Stimulated activated CD4-positive, alpha-beta T cell treated with anti-CD3 and anti-CD28 coated beads, Interleukin-1b, Interleukin-23, amount 100 ng/mL, for 4 hours (primary cell): Measurements from ENCODE around the gene CDK6.

Experiments used
- DNase-seq, 2 donors: peaks; one replicate each; pipeline ENCODE4 v3.0.0-alpha.2; 2020; ENCODE audit warnings: low read depth in 2 of 2

Gene CDK6

DNA sequence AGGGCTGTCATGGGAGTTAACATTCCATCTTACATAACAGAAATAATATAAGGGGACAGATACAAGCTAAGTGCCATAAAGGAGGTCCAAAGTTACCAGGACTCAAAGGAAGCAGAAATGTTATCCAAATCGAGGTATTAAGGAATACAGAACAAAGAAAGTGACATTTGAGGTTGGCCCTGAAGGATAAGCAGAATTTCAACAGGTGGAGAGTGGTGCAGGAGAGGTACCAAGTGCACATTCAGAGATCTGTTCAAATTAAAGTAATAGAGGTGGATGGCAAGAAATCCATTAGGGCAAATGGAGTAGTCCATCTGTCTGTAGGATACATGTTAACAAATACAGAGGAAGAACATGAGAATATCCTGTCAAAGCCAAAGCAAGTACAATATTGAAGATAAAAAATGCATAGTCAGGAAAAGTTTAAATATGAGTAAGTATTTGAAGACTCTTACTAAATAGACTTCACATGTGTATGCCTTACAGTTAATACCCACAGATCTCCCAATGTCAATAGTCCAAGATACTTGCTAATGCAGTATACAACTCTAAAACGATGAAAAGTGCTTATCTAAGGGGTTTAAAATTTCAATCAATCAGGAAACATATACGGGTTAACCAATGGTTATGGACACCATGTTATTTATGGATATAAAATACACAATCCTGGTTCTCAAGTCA, 10.0 kb downstream of the CDK6 start:
- no peak for DNase-seq

- DNase-seq, result no peak
These were observed 11.4 kb downstream of the CDK6 start for GRCh38 chr7:92824901-92825480.

DNA sequence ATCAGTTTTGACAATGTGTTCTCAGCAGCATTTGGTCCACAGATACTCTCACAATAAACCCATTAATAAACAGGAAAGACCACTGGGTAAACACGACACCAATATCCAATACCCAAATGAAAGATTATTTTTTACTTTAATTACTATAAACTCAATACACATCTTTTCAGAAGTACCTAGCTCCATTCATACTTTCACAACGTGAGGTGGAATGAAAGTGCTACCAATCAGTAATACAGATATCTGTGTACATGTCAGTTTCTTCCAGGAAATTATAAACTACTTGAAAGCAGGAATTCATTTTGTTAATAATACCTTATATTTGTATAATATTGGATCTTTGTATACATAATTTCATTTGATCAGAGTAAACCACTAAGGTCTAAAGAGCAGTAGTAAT, 11.9 kb downstream of the CDK6 start:
- DNase-seq, result no peak

- DNase-seq, result no peak
These were observed 13.3 kb downstream of the CDK6 start for GRCh38 chr7:92823042-92823441.

GRCh38 chr7:92820191-92820590, 16.2 kb downstream of the CDK6 start:
- DNase-seq, result no peak

- no peak for DNase-seq
These were observed 19.0 kb downstream of the CDK6 start for GRCh38 chr7:92817398-92817797.

- no peak for DNase-seq
These were observed 21.0 kb downstream of the CDK6 start for GRCh38 chr7:92815412-92815811.

DNA sequence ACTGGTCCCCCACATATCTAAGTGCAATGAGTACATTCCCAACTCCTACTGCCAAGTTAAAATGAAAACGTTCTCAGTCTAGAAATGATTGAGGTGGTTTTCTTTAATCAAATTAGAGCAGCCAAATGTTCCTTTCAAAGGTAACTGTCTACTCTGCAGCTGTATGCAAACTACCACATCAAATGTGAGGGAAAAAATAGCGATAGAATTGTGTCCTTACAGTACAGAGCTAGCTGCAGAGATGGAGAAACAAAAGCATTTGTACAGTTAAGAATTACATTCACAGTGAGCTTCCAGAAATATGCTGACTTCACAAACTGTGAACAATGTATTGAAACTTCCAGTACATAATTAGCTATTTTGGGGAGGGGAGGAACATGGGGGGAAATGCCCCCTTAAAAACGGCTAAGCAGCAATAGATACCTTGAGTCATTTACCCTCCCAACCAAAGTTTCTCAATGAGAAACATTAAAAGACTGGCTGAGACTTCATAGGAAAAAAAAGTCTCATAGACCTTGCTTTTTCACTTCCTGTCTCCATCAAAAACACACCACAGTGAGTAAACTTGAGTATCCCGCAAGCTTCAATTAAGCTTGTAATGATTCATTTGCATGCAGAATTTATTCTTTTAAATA, 22.9 kb downstream of the CDK6 start:
- DNase-seq, result no peak

DNA sequence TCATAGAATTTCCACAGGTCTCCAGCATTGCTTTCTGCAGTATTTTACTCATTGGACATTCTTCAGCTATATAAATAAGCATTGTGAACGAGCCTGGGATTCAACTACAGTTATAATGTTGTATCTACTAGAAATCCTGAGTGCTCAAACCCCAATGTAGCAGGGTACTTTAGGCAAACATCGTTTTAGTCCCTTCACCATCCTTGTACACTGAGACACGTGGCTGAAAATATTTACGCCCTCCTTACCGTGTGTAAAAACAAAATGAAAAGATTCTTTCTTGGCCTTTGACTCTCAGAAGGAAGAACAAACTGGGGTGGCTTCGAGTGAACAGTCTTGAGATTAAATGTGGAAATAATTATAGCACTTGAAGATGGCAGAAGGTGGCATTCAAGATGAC, 25.2 kb downstream of the CDK6 start:
- no peak for DNase-seq

DNA sequence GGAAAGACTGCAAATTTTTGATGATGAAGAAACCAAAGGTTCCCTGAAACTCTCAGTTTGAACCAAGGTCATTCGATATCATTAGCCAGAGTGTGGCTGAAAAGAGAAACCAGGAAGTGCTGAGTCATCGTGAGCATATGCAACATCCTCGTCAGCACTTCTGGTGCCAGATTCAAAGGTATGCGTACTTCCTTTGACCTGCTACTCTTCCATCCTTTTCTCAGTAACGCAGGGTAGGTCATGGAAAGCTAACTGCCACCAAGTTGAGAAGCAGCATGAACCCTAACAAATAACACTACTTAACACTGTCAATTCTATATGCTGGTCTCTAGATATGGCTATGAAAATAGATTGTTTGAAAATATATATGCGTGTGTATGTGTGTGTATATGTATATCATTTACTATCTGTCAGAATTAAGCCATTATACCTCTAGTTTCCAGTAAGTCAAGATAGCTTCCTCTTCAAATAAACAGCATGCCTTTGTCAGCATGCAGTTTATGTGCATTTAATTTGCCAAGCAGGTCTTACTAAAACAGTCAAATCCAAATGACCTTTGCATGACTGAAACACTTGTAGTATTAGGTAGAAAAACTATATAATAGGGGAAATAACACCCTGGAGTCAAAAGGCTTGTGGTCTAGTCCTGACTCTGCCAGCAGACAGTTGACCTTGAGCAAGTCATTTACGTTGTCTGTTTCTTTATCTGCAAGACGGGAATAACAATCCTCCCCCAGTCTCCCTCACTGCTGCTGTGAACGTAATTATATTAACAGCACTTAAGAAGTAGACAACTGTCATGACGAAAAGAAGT, 26.4 kb downstream of the CDK6 start:
- DNase-seq, result peak in 1 of 2 donors; percentile 37

DNA sequence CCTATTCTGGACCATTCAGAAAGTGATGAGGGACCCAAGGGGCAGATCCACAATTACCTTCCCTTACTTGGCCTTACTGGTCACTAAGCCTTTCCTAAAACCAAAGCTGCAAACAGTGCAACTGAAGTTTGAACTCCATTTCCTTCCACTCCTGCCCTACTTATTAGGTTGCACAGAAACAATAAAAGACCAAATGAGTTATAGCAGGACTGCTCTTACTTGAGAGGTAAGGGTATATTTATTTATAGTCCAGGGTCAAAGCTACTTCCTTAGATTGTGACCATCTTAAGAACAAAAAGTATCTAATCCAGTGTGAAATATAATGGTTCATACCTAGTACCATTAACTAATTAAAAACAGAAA, 27.0 kb downstream of the CDK6 start:
- no peak for DNase-seq

- DNase-seq, result no peak
These were observed 27.7 kb downstream of the CDK6 start for GRCh38 chr7:92808635-92809034.

DNA sequence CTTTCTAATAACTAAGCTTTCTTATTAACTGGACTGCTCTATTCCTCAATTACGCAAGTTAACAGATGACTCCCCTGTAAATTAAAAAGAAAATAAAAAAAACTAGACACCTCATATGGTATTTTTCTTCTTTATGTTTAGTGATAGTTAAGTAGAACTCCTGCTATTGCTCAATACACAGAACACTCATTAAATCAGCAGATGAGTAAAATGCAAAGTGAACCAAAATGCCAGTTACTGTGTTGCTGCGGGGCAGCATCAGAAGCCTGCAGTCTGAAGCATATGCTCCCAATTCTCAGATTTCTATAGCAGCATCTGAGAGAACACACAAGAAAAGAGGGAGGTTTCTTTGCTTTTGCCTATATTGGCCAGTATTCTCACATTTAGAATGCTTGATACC, 28.4 kb downstream of the CDK6 start:
- DNase-seq, result no peak

DNA sequence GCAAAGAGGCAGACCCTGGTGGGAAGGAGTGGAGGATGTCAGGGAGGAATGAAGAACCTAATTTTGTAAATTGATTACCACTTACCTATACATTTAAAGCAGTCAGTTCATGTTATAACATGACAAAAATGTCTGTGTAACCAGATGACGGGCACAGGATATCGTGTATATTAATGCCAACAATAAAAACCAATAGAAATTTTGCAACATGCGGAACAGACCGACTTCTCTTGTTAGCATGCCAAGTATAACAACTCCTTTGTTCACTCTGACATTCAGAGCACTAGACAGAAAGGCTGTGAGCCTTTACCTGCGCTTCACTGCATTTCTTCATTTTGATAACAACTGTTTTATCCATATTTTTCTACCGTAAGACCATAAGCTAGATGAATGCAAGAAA, 29.9 kb downstream of the CDK6 start:
- no peak for DNase-seq

- DNase-seq, result no peak
These were observed 34.0 kb downstream of the CDK6 start for GRCh38 chr7:92802406-92802805.

DNA sequence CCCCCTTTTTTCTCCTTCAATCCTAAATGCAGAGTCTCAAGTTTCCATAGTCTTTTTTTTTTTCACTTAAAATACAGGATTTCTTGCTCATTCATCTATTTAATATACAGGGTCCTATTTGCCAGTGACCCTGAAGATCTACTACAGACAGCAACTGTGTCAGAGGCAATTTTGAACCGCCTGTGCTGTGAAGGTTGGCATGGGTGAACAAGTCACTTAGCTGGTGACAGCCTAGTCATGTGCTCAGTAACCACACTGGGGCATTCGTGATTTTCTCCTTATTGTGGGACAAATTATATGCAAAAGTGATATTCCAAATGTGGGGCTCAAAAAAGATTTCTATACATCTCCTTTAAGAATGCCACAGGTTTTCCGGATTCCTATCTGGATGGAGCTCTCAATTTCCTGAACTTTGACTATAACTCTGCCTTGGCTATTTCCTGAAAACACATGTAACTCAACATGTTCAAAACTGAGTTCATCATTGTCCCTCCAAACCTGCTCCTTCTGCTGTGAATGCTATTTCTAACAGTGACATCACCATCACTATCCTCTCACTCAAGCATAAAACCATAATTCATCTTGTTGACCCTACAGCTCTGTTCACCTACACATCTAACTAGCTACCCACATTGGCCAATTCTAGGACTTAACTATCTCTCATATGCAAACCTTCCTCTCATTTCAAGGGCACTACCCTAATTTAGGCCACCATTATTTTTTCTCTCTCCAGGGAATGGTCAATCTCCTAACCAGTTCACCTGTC, 36.7 kb downstream of the CDK6 start:
- no peak for DNase-seq

DNA sequence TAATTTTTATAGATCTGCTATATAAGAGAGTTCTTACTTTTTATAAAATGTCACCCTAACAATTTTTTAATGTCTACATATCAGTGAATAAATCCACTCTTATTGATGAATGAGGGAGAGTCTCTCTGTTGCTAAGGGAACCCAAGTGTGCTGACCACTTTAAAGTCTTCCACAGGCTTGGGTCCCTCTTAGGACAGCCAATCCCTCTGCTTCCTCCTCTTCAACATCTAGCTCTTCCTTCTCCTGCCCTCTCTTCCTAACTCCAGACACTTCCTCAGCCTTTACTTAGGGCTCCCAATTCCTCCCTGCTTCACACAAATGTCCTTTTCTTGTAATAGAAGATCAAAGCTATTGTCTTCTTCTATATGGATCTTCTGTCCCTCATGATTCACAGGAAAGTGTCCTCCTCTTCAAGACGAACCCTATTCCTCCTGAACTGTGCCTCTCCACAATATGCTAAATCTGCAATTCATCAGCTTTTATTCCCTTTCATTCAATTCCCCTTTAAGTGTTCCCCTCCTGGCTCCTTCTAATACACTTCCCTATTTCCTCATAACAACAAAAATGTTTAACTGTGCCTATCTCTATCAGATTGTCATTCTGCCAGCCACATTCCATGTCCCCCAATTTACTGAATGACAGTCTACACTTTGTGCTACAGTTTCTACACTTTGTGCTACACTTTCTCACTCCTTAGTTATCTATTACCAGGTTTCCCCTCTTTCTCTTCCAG, 37.7 kb downstream of the CDK6 start:
- no peak for DNase-seq

DNA sequence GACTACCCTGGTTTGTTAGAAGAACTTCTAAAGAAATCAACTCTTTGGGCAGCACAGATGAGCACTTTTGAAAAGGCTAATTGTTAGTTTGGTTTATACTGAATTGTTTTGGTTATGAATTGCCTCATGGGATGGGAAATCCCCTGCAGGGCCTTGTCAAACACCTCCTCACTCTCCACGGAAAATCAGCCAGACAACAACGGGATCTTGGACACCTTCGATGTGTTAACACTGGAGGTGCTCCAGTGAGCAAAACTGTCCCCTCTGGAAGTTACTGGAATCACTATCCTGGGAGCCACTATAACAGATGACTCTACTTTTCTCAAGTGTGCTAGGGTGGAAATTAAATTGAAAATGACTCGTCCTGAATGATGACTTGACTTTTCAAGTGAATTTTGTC, 38.7 kb downstream of the CDK6 start:
- no peak for DNase-seq

DNA sequence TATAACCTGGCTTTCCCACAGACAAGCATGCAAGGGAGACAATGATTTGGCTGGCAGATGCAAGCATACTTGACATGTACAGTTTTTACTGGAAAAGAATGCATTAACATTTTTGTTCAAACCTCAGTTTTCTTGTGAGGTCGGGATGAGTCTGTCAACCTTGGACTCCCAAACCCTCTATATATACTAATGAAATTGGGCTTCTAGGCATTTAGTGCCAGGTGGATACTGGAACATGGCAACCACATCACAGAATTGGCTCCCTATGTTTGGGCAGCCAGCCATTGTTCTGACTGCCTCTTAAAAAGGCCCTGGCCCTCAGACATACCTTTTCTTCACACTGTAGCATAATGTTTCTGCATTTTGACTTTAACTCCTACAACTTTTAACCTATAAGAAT, 39.1 kb downstream of the CDK6 start:
- no peak for DNase-seq

- no peak for DNase-seq
These were observed 41.5 kb downstream of the CDK6 start for GRCh38 chr7:92794831-92795230.

GRCh38 chr7:92794391-92794790, 42.0 kb downstream of the CDK6 start:
- DNase-seq, result no peak
